Activated gamma-delta T cell treated with anti-CD3 and anti-CD28 coated beads, Interleukin-2, amount 50 U/mL, for 16 hours (primary cell): ENCODE measurements around the gene TLK2.

Source experiments
- DNase-seq: peaks from one replicate; pipeline ENCODE4 v3.0.0-alpha.2; 2020; ENCODE audit warnings: low read depth

TLK2 gene

GRCh38 chr17:62628831-62629555, 150.4 kb downstream of the TLK2 start:
- no peak for DNase-seq

DNA sequence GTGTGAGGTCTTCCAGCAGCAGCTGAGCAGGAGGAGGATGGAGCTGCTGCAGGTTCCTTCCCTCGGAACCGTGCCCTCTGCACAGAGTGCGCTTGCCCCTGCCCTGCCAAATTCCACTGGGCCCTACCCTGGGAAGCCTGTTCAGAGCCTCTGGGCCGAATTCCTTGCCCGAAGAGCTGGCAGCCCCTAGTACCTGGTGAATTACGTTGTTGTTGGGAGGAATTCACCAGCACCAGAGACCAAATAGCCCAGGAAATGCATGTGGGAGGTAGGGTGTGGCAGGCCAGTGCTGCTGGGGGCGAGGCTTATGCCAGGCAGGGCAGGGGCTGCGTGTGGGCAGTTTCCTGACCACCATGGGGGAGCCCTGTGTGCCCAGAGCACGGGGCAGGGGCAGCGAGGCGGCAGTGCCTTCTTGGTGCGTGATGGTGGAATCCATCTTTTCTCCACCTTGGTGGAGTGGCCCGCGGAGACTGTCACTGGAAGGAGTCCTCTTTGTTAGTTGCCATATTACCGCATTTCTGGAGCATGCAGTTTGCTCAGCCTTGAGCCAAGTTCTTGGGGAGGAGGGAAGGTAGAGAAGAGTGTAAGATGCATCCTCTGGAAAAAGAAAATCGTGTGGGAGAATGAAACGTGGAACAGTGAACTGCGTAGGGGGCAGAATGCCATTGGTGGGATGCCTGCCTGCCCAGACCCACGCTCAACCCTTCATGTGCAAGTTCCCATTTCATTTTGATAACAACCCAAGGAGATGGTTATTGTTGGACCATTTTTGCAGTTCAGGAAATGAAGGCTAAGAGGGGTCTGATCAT, 151.1 kb downstream of the TLK2 start:
- DNase-seq: no peak

- DNase-seq: no peak
Observed at GRCh38 chr17:62630365-62631085, 151.9 kb downstream of the TLK2 start.

- DNase-seq: no peak
Observed at GRCh38 chr17:62631086-62631935, 152.7 kb downstream of the TLK2 start.

DNA sequence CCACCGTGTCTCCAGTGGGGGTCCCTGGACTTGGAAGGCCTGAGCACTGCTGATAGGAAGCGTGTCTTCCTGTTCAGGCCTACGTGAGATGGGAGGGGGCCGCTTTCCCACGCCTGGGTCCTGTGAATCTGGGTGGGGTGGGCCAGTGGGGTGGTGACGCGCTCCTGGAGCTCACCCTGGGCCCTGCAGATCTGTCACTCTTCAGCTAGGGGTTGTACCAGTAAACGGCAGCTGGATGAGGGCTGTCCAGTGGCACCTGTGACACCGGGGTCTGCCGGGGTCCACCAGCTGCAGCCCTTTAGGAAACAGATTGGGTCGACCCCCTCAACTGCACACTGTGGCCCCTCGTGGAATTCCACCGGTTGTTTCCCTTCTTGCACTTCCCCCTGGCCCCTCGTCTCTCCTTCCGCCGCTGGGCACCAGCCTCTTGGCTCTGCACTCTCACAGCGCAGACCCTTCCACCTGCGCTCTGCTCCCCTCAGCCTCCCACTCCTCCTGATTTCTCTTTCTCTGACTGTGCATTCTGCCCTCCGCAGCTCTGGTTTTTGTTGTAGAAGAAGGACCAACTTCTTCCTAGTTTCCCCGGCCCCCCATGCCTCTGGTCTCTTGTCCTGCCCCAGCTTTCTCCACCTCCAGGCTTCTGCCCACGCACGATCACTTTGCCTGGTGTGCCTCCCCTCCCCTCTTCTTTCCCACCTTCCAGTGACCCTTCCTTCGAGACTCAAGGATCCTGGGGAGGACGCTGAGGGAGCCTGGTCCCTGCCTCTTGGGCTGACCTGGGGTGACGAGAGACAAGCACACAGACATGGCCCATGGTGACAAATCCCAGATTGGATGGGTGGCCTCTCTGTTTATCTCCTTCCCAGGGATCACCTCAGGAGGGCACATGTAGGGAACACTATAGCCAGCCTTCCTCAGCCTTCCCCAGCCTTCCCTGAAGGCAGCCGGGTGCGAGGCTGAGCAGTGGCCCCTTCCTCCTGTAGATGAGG, 153.6 kb downstream of the TLK2 start:
- DNase-seq: no peak

- no peak for DNase-seq
Observed at GRCh38 chr17:62637809-62638208, 159.2 kb downstream of the TLK2 start.

DNA sequence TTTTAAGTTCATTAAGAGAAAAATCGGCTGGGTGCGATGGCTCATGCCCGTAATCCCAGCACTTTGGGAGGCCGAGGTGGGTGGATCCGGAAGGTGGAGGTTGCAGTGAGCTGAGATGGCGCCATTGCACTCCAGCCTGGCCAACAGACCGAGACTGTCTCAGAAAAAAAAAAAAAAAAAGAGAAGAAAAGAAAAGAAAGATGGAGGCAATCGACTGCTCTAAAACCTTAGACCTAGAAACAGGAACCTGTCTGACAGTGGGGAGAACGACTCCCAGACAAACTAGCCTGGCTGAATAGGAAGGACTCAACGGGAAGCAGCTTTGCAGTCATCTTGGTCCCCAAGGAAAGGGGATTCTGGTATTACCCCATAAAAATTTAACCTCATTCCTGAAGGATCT, 162.5 kb downstream of the TLK2 start:
- no peak for DNase-seq

DNA sequence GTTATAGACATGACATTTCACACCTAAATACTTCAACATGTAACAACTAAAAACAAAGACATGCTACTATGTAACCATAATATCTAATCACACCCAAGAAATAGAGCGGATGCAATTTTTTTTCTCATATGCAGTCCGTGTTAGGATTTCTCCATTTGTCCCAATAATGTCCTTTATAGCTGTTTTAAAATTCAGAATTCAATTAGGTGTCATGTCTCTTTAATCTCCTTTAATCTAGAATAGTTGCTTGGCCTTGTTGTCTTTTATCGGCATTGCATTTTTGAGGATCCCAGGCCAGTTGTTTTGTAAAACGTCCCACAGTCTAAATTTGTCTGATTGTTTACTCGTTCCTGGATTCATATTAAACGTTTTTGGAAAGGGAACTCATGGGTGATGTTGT, 163.3 kb downstream of the TLK2 start:
- no peak for DNase-seq

DNA sequence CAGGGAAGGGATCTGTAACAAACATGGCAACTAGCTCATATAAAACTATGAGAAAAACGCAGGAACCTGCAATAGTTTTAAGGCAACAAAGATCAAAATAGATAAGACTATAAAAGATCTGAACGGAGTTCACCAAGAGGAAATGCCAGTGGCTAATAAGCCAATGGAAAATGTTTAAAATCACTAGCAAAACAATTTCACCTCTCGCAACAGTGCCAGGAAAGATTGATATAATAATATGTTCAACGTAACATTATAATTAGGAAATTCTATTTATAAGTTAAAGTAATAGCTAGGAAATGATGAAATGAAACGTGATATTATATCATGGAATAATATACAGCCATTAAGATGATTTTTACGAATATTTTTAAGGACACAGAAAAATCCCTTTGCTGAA, 164.9 kb downstream of the TLK2 start:
- no peak for DNase-seq

- DNase-seq: no peak
Observed at GRCh38 chr17:62644487-62645173, 166.0 kb downstream of the TLK2 start.

- DNase-seq: no peak
Observed at GRCh38 chr17:62648251-62648955, 169.8 kb downstream of the TLK2 start.

GRCh38 chr17:62648956-62649294, 170.3 kb downstream of the TLK2 start:
- DNase-seq: no peak

- DNase-seq: no peak
Observed at GRCh38 chr17:62649570-62649969, 170.9 kb downstream of the TLK2 start.

GRCh38 chr17:62650587-62650986, 172.0 kb downstream of the TLK2 start:
- DNase-seq: no peak

DNA sequence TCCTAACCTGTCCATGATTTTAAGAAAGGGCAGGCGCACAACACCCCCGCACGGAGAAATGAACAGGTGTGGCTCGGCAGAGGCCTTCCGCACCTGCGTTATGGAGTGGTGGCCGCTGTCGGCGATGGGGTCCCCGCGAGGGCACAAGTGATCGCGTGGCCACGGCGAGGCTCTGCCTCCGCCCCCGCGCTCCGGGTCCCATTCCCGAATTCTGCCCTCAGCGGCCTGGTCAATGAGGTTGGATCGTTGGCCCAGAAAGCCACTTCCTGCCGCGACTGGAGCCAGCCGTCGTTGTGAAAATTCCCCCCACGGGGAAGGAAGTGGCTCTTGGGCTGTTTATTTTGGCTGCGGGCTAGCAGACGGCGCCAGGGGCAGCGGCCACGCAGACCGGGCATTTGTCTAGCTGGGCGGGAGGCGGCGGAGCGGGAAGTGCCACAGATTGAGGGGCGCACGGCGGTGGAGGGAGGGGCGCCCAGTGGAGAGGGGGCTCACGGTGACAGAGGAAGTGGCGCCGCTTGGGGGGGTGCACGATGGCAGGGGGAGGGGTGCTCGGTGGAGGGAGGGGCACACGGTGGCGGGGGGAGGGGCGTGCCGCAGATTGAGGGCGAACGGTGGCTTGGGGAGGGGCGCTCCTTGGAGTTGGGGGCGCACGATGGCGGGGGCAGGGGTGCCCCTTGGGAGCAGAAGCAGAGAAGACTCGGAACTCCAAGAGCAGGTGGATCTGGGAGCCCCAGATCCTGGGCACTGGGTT, 173.8 kb downstream of the TLK2 start:
- DNase-seq: no peak

- DNase-seq: peak; percentile 61
Observed at GRCh38 chr17:62653002-62653825, 174.6 kb downstream of the TLK2 start.

- no peak for DNase-seq
Observed at GRCh38 chr17:62653826-62654761, 175.5 kb downstream of the TLK2 start.
